ENCODE data around the gene PIK3C2G. TPM values are rescaled to one million over a fixed set of nuclear protein-coding genes. Genes with fewer than 3 reads are reported as not detected.

The PIK3C2G gene
- polyA plus RNA-seq, 2 of the 4 experiments (the other 2 are of a cell fraction): 0.01 TPM; not detected in 1

DNA sequence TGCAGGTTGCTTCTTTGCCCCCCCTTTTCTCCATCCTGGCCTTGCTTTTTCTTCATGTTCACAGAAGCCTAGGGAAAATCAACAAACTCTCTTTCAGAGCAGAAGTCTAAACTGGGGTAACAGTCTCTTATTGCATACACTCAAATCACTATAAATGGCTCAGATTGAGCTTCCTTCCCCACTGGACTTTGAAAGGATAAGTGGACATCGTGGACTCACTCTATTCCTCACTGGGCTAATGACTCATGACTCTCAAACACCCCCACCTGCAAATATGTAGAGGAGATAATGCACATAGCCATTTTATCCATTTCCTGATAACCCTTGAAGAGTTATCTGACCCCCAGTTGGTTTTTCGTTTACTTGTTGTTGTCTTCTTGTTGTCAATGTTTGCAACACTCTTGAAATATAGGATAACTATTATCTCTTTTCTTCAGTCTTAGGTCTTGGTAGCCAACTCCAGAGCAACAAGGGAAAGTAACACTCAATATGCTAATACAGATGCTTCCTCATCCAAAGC lies 221.3 kb downstream of the PIK3C2G start:
- FAIRE-seq (no peak), ATAC-seq (no peak), DNase-seq (ENCODE audit: low read depth in 1 of 2, low spot score in 1 of 2) (no peak)
- WGBS (ENCODE audit: missing lambda C conversion rate): 10% methylated on average over 2 of the region's 2 CpGs
- ChIA-PET POLR2A (no interaction called here), CTCF (no interaction called here)
- Histone ChIP-seq H3K9me3 (no peaks in the 10 kb centered on the region), H3K4me3 (no peak overlapping the region), H3K4me2 (no peak overlapping the region), H3K4me1 (no peaks in the 10 kb centered on the region), H3K27ac (no peak overlapping the region)
- TF ChIP-seq HEYL (CRISPR knock-in tag; IDR thresholded peaks at IDR 0.05): no peak
- no peak for TF ChIP-seq SMC3 (IDR thresholded peaks at IDR 0.05)
- TF ChIP-seq HES2 (IDR thresholded peaks at IDR 0.05): no peak
- TF ChIP-seq ZFP36 (IDR thresholded peaks at IDR 0.05; ENCODE audit: borderline replicate concordance, partially characterized antibody): no peak
- TF ChIP-seq JUN (IDR thresholded peaks at IDR 0.05): no peak
- no peak for TF ChIP-seq PBX3 (IDR thresholded peaks at IDR 0.05)
- no peak for TF ChIP-seq MAFK (IDR thresholded peaks at IDR 0.05; ENCODE audit: partially characterized antibody)
- TF ChIP-seq HOXB13 (CRISPR knock-in tag; IDR thresholded peaks at IDR 0.05; ENCODE audit: low read depth): no peak
- no peak for TF ChIP-seq EHMT2 (IDR thresholded peaks at IDR 0.05; ENCODE audit: low read depth)
- no peak for TF ChIP-seq CBX2 (IDR thresholded peaks at IDR 0.05; ENCODE audit: borderline replicate concordance, low read depth)

DNA sequence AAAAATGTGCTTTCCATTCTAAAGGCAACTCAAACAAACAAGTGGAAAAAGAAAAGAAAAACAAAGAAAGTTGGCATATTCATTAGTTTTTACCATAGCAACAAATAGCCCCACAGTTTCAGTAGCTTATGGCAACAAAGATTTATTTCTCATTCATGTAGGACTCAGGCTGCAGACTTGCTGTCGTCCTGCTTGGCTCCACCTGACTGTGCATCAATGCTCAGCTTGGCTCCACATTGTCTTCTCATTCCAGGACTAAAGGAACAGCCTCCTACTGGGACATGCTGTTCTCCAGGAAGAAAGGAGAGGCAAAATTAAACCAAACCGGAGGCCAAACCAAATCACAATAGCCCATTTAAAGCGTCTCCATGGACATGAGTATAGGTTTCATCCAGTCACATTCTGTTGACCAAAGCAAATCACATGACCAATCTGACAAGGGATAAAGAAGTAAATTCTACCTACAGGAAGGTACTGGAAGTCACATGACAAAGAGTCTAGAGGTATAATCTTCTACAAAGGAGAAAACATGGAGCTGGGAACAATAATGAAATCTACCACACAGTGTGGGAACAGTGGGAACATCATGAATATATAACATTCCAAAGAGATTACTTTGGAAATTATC lies 222.5 kb downstream of the PIK3C2G start:
- H3K4me1 ChIP-seq: no peaks in the 10 kb centered on the region
- ATAC-seq (no peak), FAIRE-seq (no peak), DNase-seq (ENCODE audit: low read depth in 1 of 2, low spot score in 1 of 2) (no peak)
- H3K4me2 ChIP-seq: no peak overlapping the region
- WGBS (ENCODE audit: missing lambda C conversion rate): 34% methylated on average over 3 of the region's 3 CpGs
- no peaks in the 10 kb centered on the region for H3K9me3 ChIP-seq
- POLR2A ChIA-PET: no interaction called here
- no peak overlapping the region for H3K4me3 ChIP-seq
- H3K27ac ChIP-seq: no peak overlapping the region
- CTCF ChIA-PET: no interaction called here
- TF ChIP-seq FOSB (CRISPR knock-in tag; IDR thresholded peaks at IDR 0.05): no peak
- TF ChIP-seq SREBF2 (IDR thresholded peaks at IDR 0.05): no peak
- TF ChIP-seq BCL3 (IDR thresholded peaks at IDR 0.05): no peak
- TF ChIP-seq USF2 (IDR thresholded peaks at IDR 0.05): 0 out of 2 replicates have a peak, but pooled peaks have one; percentile 8
- no peak for TF ChIP-seq HDAC2 (IDR thresholded peaks at IDR 0.05)
- TF ChIP-seq POLR2AphosphoS2 (conservative IDR thresholded peaks at IDR 0.05; ENCODE audit: low read length): no peak

GRCh38 chr12:18486036-18486435 lies 224.7 kb downstream of the PIK3C2G start:
- ChIA-PET CTCF (no interaction called here), POLR2A (no interaction called here)
- 5% methylated on average over 2 of the region's 2 CpGs for WGBS (ENCODE audit: missing lambda C conversion rate)
- no peaks in the 10 kb centered on the region for H3K9me3 ChIP-seq
- no peak overlapping the region for H3K27ac ChIP-seq
- FAIRE-seq: no peak
- no peak overlapping the region for H3K4me3 ChIP-seq
- no peak for TF ChIP-seq ZC3H11A (IDR thresholded peaks at IDR 0.05)
- no peak for TF ChIP-seq MYC (IDR thresholded peaks at IDR 0.05; ENCODE audit: borderline replicate concordance, low read length)
- no peaks in the 10 kb centered on the region for H3K4me1 ChIP-seq
- no peak overlapping the region for H3K4me2 ChIP-seq
- ATAC-seq: no peak
- no peak for DNase-seq (ENCODE audit: low read depth in 1 of 2, low spot score in 1 of 2)

- FAIRE-seq (no peak), DNase-seq (ENCODE audit: low read depth in 1 of 2, low spot score in 1 of 2) (no peak), ATAC-seq (no peak)
- ChIA-PET CTCF (no interaction called here), POLR2A (no interaction called here)
- Histone ChIP-seq H3K4me1 (no peaks in the 10 kb centered on the region), H3K4me2 (no peak overlapping the region), H3K9me3 (no peaks in the 10 kb centered on the region), H3K27ac (no peak overlapping the region), H3K4me3 (no peak overlapping the region)
- WGBS (ENCODE audit: missing lambda C conversion rate): 22% methylated on average over 3 of the region's 3 CpGs
- no peak for TF ChIP-seq GATA3 (IDR thresholded peaks at IDR 0.05; ENCODE audit: borderline replicate concordance)
- TF ChIP-seq PHF8 (IDR thresholded peaks at IDR 0.05; ENCODE audit: borderline replicate concordance, low read depth): no peak
Observed at GRCh38 chr12:18487509-18487908, 226.2 kb downstream of the PIK3C2G start.
